ENCODE results near the gene PNPLA2. TPM values are rescaled to one million over a fixed set of nuclear protein-coding genes. Genes with fewer than 3 reads are reported as not detected.

PNPLA2 gene
- total RNA-seq, 1 experiment from 2014 or later, result 93.6 TPM

- Mint-ChIP-seq H3K4me1 (ENCODE audit: low read depth, unreplicated experiment) (no peaks in the 10 kb centered on the region), H3K36me3 (ENCODE audit: insufficient read depth, unreplicated experiment) (peaks cover 25% of the 10 kb centered on the region), H3K27me3 (ENCODE audit: insufficient read depth, unreplicated experiment) (no peaks in the 10 kb centered on the region), H3K9me3 (ENCODE audit: unreplicated experiment) (no peaks in the 10 kb centered on the region), H3K27ac (ENCODE audit: unreplicated experiment) (no peak overlapping the region), H3K4me3 (ENCODE audit: unreplicated experiment) (peak overlapping the region; percentile 33)
- H3K36me3 ChIP-seq (ENCODE audit: control insufficient read depth, insufficient read depth, low read length), result no peaks in the 10 kb centered on the region
- no peaks in the 10 kb centered on the region for H3K9me3 ChIP-seq
- DNase-seq, result no peak
- H3K4me3 ChIP-seq (ENCODE audit: low read depth, low read length), result no peak overlapping the region
- H3K4me1 ChIP-seq, result peaks cover 14% of the 10 kb centered on the region; the same call in 1 of the 2 replicates
- BruUV-seq (replicated peaks), result no TSS peak
- POLR2A ChIA-PET, result no interaction called here
- no peaks in the 10 kb centered on the region for H3K27me3 ChIP-seq (replicated peaks; ENCODE audit: control insufficient read depth, insufficient read depth, low read length)
- no peak for TF ChIP-seq CTCF (IDR thresholded peaks at IDR 0.05; ENCODE audit: insufficient read depth in 1 of 2, low read depth in 1 of 2, low read length in 1 of 2, severe bottlenecking in 1 of 2, unreplicated experiment in 1 of 2)
- intact Hi-C loops (cut with micrococcal nuclease; ENCODE audit: unreplicated experiment), result no loop called here
- CTCF ChIA-PET, result no interaction called here
These were observed 15.8 kb upstream of the PNPLA2 start for GRCh38 chr11:802693-803466.

GRCh38 chr11:803467-803742 is 15.3 kb upstream of the PNPLA2 start:
- H3K4me1 Mint-ChIP-seq (ENCODE audit: low read depth, unreplicated experiment), result no peaks in the 10 kb centered on the region
- no peaks in the 10 kb centered on the region for H3K9me3 Mint-ChIP-seq (ENCODE audit: unreplicated experiment)

More at GRCh38 chr11:803467-803742, 15.3 kb upstream of the PNPLA2 start:
- no peaks in the 10 kb centered on the region for H3K27me3 Mint-ChIP-seq (ENCODE audit: insufficient read depth, unreplicated experiment)
- Histone ChIP-seq H3K4me3 (ENCODE audit: low read depth, low read length) (no peak overlapping the region), H3K4me1 (peaks cover 14% of the 10 kb centered on the region; the same call in 1 of the 2 replicates), H3K36me3 (ENCODE audit: control insufficient read depth, insufficient read depth, low read length) (no peaks in the 10 kb centered on the region), H3K9me3 (no peaks in the 10 kb centered on the region), H3K27me3 (replicated peaks; ENCODE audit: control insufficient read depth, insufficient read depth, low read length) (no peaks in the 10 kb centered on the region)
- ChIA-PET CTCF (no interaction called here), POLR2A (no interaction called here)
- intact Hi-C loops (cut with micrococcal nuclease; ENCODE audit: unreplicated experiment), result no loop called here
- H3K4me3 Mint-ChIP-seq (ENCODE audit: unreplicated experiment), result peak overlapping the region; percentile 74
- BruUV-seq (replicated peaks), result no TSS peak
- TF ChIP-seq CTCF (IDR thresholded peaks at IDR 0.05; ENCODE audit: insufficient read depth in 1 of 2, low read depth in 1 of 2, low read length in 1 of 2, severe bottlenecking in 1 of 2, unreplicated experiment in 1 of 2), result no peak
- peaks cover 25% of the 10 kb centered on the region for H3K36me3 Mint-ChIP-seq (ENCODE audit: insufficient read depth, unreplicated experiment)
- no peak overlapping the region for H3K27ac Mint-ChIP-seq (ENCODE audit: unreplicated experiment)
- no peak for DNase-seq
